Measurements from ENCODE around the gene CUTA. TPM values are rescaled to one million over a fixed set of nuclear protein-coding genes. Genes with fewer than 3 reads are reported as not detected.

The CUTA gene
- total RNA-seq, 1 experiment from 2014 or later, result 257 TPM

GRCh38 chr6:33456156-33456555, 38.2 kb upstream of the CUTA start:
- no peak overlapping the region for H2BK20ac ChIP-seq (ENCODE audit: low read depth, low read length, poor library complexity, severe bottlenecking)
- H3K56ac ChIP-seq (ENCODE audit: insufficient read length, low read depth, low read length), result no peak overlapping the region
- no peak overlapping the region for H3K23ac ChIP-seq (ENCODE audit: insufficient read length, low read depth, low read length)
- Mint-ChIP-seq H3K36me3 (ENCODE audit: insufficient read depth in 1 of 3, low read depth in 3 of 3) (peaks cover 12 to 45% (median 35%) of the 10 kb centered on the region in 3 experiments), H3K9me3 (no peaks in the 10 kb centered on the region), H3K4me1 (peaks cover 17 to 25% of the 10 kb centered on the region in 2 experiments), H3K27ac (no peak overlapping the region), H3K27me3 (ENCODE audit: low read depth) (peaks cover 6% of the 10 kb centered on the region; the same call in 1 of the 2 replicates), H3K4me3 (peak overlapping the region; percentile 96 to 98; a peak in 4 of 5 replicates)
- H4K91ac ChIP-seq (ENCODE audit: insufficient read length, low read depth, low read length), result no peak overlapping the region
- no peak overlapping the region for H2AK5ac ChIP-seq (ENCODE audit: insufficient read length, low read length)
- H3K18ac ChIP-seq (ENCODE audit: insufficient read length, low read depth, low read length), result no peak overlapping the region
- no peak overlapping the region for H2BK5ac ChIP-seq (ENCODE audit: insufficient read length, low read length)
- no peak overlapping the region for H2BK15ac ChIP-seq (ENCODE audit: low read depth, low read length)
- H2BK120ac ChIP-seq (ENCODE audit: low read depth, low read length, poor library complexity, severe bottlenecking), result no peak overlapping the region
- H3K4me1 ChIP-seq (ENCODE audit: insufficient read depth, low read length), result no peaks in the 10 kb centered on the region
- H3K27me3 ChIP-seq (ENCODE audit: insufficient read depth, low read length), result no peaks in the 10 kb centered on the region
- H3K79me2 ChIP-seq (ENCODE audit: insufficient read depth, low read length), result no peaks in the 10 kb centered on the region
- no peak overlapping the region for H3K27ac ChIP-seq (ENCODE audit: insufficient read length, low read depth, low read length)
- H3K23me2 ChIP-seq (ENCODE audit: insufficient read length, low read depth, low read length, poor library complexity, severe bottlenecking), result peaks cover 10% of the 10 kb centered on the region
- no CpG with 5 or more reads among the region's 12 CpGs for WGBS (ENCODE audit: extremely low coverage, insufficient read length, low lambda C conversion rate)
- H3K9me3 ChIP-seq (ENCODE audit: control insufficient read depth, low read depth, low read length), result no peaks in the 10 kb centered on the region
- no peak overlapping the region for H3T11ph ChIP-seq (ENCODE audit: low read length)
- no peak for TF ChIP-seq CTCF (conservative IDR thresholded peaks at IDR 0.05)
- no peak for DNase-seq
- H4K5ac ChIP-seq (ENCODE audit: insufficient read length, low read depth, low read length), result no peak overlapping the region
- no peaks in the 10 kb centered on the region for H3K79me1 ChIP-seq (ENCODE audit: insufficient read depth, low read depth, low read length, poor library complexity, severe bottlenecking)
- no peaks in the 10 kb centered on the region for H4K20me1 ChIP-seq (ENCODE audit: control insufficient read depth, insufficient read depth, insufficient read length)
- H3K4me2 ChIP-seq (ENCODE audit: insufficient read depth, insufficient read length, low read length), result no peak overlapping the region
- no peak overlapping the region for H3K4ac ChIP-seq (ENCODE audit: low read depth, low read length)
- H3K14ac ChIP-seq (ENCODE audit: insufficient read depth, low read length), result no peak overlapping the region
- no peak overlapping the region for H2AFZ ChIP-seq (ENCODE audit: low read length)
- H2BK12ac ChIP-seq (ENCODE audit: insufficient read length, low read depth, low read length), result no peak overlapping the region
- no peak overlapping the region for H3K9ac ChIP-seq (ENCODE audit: extremely low read depth, insufficient read length, low read length)
- no peak overlapping the region for H4K8ac ChIP-seq (replicated peaks; ENCODE audit: insufficient read length, low read depth, low read length)

All from H9 (cell line).